HG03571 (cell line): ENCODE measurements around the gene PDCD11.

Experiments used
- ATAC-seq: cut with Tn5 transposase; IDR thresholded peaks from one replicate; pipeline ENCODE4 v1.9.1; 2021; ENCODE audit not compliant: unreplicated experiment

Gene PDCD11

GRCh38 chr10:103450201-103450695 lies 53.8 kb downstream of the PDCD11 start:
- ATAC-seq, result no peak

DNA sequence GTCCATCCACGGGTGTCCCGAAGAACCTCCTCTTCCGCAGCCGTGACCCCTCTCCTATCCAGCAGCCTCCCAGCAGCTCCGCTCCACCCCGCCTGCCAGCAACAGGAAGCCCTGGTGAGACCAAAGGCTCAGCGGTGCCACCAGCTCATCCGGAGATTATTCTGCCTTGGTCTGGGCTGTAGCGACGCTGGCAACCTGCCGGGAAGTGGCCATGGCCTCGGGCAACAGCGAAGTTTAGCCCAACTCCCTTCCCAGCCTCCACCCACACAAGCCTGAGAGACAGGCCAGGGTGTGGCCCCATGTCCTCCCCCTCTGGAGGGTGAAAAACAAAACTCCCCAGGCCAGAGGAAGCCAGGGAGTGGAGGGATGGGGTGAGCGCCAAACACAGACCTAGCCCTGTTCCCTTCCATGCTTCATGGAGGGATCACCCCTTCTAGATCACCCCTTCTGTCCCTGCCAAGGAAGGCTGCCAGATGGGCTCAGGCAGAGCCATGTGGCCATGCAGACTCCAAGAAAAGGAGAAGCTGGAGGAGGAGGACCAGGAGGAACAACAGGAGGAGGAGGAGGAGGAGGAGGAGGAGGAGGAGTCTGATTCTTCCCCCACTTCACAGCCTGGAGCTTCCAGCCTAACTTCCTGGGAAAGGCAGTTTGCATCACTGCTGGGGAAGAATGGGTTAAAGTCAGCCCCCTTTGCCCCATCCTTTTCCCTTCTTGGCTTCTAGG lies 54.8 kb downstream of the PDCD11 start:
- ATAC-seq, result no peak

- ATAC-seq, result peak; percentile 58
Observed at GRCh38 chr10:103451831-103452505, 55.5 kb downstream of the PDCD11 start, which contains the start of gene CALHM2. Gene CALHM2, minus strand, starts transcription at chr10:103452370. Its CDS starts 2,429 bp downstream, at chr10:103449941.

DNA sequence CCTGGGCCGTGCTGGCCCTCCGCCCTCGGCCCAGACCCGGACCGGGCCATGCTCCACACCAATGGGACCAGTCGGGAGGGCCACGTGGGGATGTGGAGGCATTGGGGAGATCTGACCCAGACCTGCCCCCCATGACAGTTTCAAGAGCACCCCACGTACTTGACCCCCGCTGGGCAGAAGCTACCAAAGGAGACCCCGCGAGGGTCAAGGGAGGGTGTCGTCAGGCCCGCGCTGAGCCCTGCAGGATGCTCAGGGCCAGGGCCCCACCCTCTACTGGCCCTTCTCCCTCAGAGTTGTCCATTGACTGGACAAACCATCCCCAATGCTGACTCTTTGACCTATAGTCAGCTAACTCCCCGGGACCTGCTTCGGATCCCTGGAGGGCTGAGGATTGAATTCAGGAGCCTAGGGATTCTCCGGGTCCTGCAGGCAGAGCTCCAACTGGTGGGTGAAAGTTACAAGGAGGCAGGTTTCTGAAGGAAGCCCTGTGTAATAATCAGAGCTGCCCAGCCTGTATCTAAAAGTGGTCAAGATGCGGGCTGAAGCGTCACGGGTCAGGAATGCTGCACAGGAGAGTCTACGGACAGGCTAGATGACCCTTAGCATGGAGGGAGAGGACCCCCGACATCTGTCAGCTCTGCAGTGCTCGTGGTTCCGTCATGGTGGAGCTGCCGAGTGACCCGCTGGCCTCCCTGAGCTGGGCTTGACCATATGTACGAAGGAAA lies 56.2 kb downstream of the PDCD11 start:
- ATAC-seq, result no peak

GRCh38 chr10:103454026-103454425 lies 57.6 kb downstream of the PDCD11 start:
- ATAC-seq, result no peak

DNA sequence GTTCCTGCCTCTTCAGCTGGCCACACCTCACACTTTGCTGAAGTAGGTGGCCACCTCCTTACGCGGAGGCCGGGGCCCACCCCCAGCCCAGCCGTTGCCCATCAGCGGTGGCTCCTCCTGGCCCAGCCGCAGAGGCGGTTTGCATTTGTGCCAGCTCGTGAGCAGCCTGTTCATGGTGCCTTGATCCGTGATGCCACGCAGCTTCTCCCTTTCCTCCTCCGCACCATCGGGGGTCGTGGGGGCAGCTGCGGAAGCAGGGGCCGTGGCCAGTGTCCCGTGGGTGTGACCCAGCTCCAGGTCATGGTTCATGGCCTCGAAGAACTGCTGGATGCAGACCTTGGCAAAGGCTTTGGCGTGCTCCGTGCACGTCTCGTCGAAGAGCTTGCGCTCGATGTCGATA lies 58.8 kb downstream of the PDCD11 start:
- ATAC-seq, result no peak

- ATAC-seq, result no peak
Observed at GRCh38 chr10:103456074-103456660, 59.7 kb downstream of the PDCD11 start.

GRCh38 chr10:103457176-103457712 lies 60.8 kb downstream of the PDCD11 start:
- no peak for ATAC-seq

- ATAC-seq, result no peak
Observed at GRCh38 chr10:103457896-103458583, 61.6 kb downstream of the PDCD11 start.

DNA sequence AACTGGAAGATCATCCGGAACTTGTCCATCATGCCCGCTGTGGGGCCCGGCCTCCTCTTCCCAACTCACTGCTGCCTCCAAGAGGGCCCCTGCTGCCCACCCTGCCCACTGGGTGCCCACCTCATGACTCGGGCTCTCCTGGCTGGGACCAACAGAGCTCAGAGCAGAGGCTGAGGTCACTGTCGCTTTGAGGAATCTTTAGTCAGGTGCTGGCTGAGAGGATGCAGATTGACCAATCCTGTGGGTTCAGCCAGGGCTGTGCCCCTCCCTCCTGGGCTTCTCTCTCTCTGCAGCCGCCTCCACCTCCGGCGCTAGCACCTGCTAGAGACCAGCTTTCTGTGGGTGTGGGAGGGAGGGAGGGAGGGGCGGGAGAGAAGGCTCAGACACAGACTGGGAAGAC lies 62.3 kb downstream of the PDCD11 start, which contains the start of gene CALHM1:
TSS of gene CALHM1 (minus strand) at position 181 of the 400 bp plus-strand sequence. CDS start at position 32, 149 bp downstream.
- ATAC-seq, result no peak

DNA sequence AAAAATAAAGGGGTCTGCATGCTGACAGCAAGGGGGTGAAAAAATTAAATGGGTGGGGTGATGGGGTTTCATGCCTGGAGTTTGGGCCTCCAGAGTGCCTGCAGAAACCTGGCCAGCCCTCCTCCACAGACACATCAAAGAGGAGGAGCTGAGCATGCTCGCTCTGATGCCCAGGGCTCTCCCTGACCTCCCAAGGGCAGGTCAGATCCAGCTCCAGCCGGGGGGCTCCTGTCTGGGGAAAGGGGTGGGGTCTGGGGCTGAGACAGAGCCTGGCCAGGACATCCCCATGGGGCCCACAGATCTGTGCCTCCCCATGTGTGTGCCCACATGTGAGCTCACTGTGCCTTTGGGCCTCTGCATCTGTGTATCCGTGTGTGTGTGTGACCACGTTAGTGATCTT lies 63.2 kb downstream of the PDCD11 start:
- ATAC-seq, result no peak

- no peak for ATAC-seq
Observed at GRCh38 chr10:103463499-103463898, 67.1 kb downstream of the PDCD11 start.

- ATAC-seq, result no peak
Observed at GRCh38 chr10:103465411-103466179, 69.2 kb downstream of the PDCD11 start.

DNA sequence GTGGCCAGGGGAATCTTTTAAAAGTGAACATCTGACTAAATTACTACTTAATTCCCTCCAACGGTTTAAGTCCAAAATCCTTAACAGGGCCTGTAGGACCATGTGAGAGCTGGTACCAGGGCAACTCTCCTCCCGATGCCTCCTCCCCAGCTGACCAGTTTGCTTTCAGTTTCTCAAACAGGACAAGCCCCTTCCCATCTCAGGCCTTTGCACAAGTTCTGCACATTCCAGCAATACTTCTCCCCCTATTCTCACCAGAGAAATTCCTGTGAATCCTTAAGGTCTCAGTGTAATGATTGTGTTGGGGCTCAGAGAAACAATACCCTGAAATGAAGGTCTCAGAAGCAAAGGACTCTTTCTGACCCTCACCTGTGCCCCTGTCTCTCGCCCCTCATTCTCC lies 70.3 kb downstream of the PDCD11 start:
- no peak for ATAC-seq

GRCh38 chr10:103467406-103467805 lies 71.0 kb downstream of the PDCD11 start:
- peak; percentile 32 for ATAC-seq

DNA sequence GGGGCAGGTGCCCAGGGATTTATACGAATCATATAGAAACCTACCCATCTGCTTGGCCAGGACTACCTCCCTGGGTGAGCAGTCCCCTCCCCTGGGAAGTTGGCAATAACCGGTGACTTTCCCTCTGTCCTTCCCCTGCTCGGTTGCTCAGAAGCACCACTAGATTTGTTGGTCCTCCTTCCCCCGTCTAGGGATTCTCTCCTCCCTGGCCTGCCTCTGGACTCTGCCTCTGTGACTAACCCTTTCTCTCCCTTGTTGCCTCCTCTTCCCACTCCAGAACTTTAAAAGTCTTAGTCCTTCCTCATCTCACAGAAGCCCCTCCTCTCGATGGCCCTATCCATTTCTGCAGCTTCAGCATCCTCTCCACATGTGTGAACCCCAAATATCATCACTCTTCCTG lies 72.8 kb downstream of the PDCD11 start:
- ATAC-seq, result no peak

DNA sequence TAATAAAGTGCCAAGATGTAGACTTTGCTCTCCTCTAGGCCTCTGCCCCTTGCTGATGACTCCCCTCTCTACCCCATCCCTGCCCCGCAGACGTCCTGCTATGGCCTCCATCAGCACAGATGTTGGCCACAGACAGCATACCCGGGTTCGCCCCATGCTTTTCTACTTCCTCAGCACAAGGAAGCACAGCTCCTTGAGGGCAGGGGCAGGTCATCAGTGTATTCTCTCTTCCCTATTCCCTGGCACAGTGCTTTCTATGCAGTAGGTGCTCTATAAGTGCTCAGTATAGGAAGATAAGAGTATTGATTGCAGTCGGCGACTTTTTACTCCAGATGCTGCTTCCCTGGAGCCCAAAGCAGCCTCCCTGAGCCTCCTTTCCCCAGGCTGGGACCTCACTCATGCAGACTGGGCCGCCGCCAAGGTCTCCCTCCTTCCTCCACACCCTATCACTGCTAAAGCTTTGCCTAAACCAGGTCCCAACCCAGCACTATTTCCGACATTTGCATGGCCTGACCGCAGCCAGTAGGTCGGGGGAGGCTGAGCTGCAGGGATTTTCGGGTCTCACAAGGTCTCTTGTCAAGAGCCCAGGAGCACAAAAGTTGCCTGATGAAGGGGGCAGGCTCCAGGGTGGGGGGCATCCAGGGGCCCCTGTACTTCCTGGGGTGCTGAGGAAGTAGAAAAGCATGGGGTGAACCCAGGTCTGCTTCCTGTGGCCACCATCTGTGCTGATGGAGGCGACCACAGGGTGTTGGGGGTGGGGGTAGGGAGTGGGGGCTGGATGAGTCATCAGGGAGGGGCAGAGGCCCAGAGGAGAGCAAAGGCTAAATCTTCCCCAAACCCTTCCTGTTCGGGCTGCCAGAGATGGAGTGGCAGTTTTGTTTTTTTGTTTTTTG lies 74.6 kb downstream of the PDCD11 start:
- ATAC-seq, result peak; percentile 65

DNA sequence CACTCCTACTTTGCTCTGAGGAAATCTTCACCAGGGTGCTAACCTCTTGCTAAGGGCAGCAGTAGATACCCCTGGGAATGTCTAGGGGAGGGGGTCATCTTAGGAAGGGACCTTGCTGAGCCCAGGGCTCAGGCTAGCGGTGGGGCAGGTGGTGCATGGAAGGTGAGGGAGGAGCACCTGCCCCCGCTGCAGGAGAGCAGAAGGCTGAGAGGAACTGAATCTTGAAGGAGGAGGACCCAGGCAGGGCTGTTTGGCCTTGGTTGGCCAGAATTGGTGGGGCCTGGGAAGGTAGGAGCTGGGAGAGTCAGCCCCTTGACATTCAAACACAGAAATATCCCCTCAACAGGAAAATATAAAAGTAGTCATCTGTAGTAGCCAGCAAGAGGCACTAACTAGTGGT lies 75.6 kb downstream of the PDCD11 start:
- ATAC-seq, result no peak

DNA sequence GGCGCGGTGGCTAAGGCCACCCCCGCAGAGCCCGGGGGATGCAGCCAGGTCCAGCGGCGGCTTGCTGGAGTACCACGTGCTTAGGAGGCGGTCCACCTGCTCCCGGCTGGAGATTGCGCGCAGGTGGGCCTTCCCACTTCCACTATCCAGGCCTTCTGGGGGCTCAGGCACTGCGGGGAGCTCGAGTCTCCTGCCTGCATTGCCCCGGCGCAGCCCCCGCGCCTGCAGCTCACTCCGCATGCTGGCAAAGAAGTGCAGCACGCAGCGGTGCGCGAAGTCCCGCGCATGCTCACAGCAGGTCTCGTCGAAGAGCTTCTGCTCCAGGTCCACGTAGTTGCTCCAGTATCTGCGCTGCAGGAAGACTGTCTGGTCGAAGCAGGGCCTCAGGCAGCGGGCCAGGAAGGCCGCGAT lies 76.8 kb downstream of the PDCD11 start:
- ATAC-seq, result no peak
